OCI-LY7 (cell line): ENCODE results near the gene NAPSA. TPM values are rescaled to one million over a fixed set of nuclear protein-coding genes. Genes with fewer than 3 reads are reported as not detected.

Experiments used
- BruUV-seq: library from RNA; stranded (reverse); fragments of 400-500 nt; replicated peaks from 2 replicates; lab custom pipeline; 2021; lab: Mats Ljungman, UMichigan
- CTCF ChIA-PET: fragments of 300-600 bp; sonication (Branson Sonifier 250); formaldehyde crosslinking; loops from one replicate; lab custom pipeline; 2022; ENCODE audit warnings: antibody characterized with exemption; ENCODE audit not compliant: unreplicated experiment; lab: Charles Lee
- POLR2A ChIA-PET: fragments of 300-600 bp; sonication (Branson Sonifier 250); formaldehyde crosslinking; loops from one replicate; lab custom pipeline; 2022; ENCODE audit warnings: antibody characterized with exemption; lab: Charles Lee
- DNase-seq: peaks from one replicate; pipeline ENCODE4 v3.0.0-alpha.2; 2015; ENCODE audit warnings: low spot score
- H2AFZ ChIP-seq: fragments of 200-600 bp; sonication (generic), shearing (Covaris generic); 2 replicates; pipeline ENCODE4 v1.6.1; 2014; ENCODE audit warnings: mild to moderate bottlenecking, antibody characterized with exemption, low read length, moderate library complexity
- H3K27ac ChIP-seq: fragments of 200-600 bp; sonication (generic); 2 replicates; pipeline ENCODE4 v1.5.1; 2014; ENCODE audit warnings: mixed run types, low read depth, mild to moderate bottlenecking, moderate library complexity, low read length, inconsistent platforms; ENCODE audit not compliant: poor library complexity, severe bottlenecking
- H3K36me3 ChIP-seq: fragments of 200-600 bp; sonication (generic); 2 replicates; pipeline ENCODE4 v1.6.1; 2014; ENCODE audit warnings: mild to moderate bottlenecking, antibody characterized with exemption, low read length, moderate library complexity, mixed read lengths; ENCODE audit not compliant: insufficient read depth
- H3K4me1 ChIP-seq: fragments of 200-600 bp; sonication (generic); 2 replicates; pipeline ENCODE4 v1.5.1; 2014; ENCODE audit warnings: mild to moderate bottlenecking, low read length; ENCODE audit not compliant: insufficient read depth, poor library complexity, severe bottlenecking
- H3K4me2 ChIP-seq: fragments of 200-600 bp; sonication (generic); 2 replicates; pipeline ENCODE4 v1.6.1; 2014; ENCODE audit warnings: mild to moderate bottlenecking, low read length
- H3K4me3 ChIP-seq: fragments of 200-600 bp; sonication (generic); 2 replicates; pipeline ENCODE4 v1.5.1; 2014; ENCODE audit warnings: mild to moderate bottlenecking, low read depth, low read length; ENCODE audit not compliant: poor library complexity, severe bottlenecking
- H3K79me2 ChIP-seq: fragments of 200-600 bp; sonication (generic); 2 replicates; pipeline ENCODE4 v1.6.1; 2016; ENCODE audit warnings: low read depth, mild to moderate bottlenecking, low read length, moderate library complexity, mixed read lengths; ENCODE audit not compliant: insufficient read depth
- H3K9me2 ChIP-seq: fragments of 200-600 bp; sonication (generic); 2 replicates; pipeline ENCODE4 v1.6.1; 2016; ENCODE audit warnings: mild to moderate bottlenecking, low read length, mixed read lengths; ENCODE audit not compliant: insufficient read depth
- H3K9me3 ChIP-seq: fragments of 200-600 bp; sonication (generic); 2 replicates; pipeline ENCODE4 v1.6.1; 2014; ENCODE audit warnings: mild to moderate bottlenecking, mixed run types, low read length, mixed read lengths
- H4K20me1 ChIP-seq: fragments of 200-600 bp; sonication (generic); 2 replicates; pipeline ENCODE4 v1.6.1; 2014; ENCODE audit warnings: mild to moderate bottlenecking, antibody characterized with exemption, low read length, moderate library complexity, mixed read lengths; ENCODE audit not compliant: insufficient read depth
- EZH2phosphoT487 ChIP-seq: fragments of 200-600 bp; sonication (generic); IDR thresholded peaks from 2 replicates; pipeline ENCODE4 v1.6.1; 2018; ENCODE audit warnings: low read depth, borderline replicate concordance, mild to moderate bottlenecking, mixed run types, antibody characterized with exemption, low read length, moderate library complexity, mixed read lengths
- intact Hi-C: fragments of 100-400 bp; cut with micrococcal nuclease; formaldehyde crosslinking; loops from one replicate; pipeline ENCODE4 v1.10.0; 2022; ENCODE audit not compliant: unreplicated experiment
- total RNA-seq, 2 experiments: library from RNA; depleted of rRNA in 1 of 2; stranded (reverse); fragments of >200 nt in 1 of 2; shearing (Covaris generic) in 1 of 2; gene quantifications; 2 replicates each; pipeline ENCODE4 v1.2.3, GENCODE V29; 2014 to 2022
- TF ChIP-seq, protein P1 (sequence below): fragments of 200-600 bp; sonication (generic); conservative IDR thresholded peaks from 2 replicates; pipeline ENCODE4 v1.5.1; 2014; ENCODE audit warnings: mild to moderate bottlenecking, antibody characterized with exemption, low read length, moderate library complexity, mixed read lengths

Gene NAPSA
- total RNA-seq, 2 experiments from 2014 or later: 5.7 to 30.1 TPM

DNA sequence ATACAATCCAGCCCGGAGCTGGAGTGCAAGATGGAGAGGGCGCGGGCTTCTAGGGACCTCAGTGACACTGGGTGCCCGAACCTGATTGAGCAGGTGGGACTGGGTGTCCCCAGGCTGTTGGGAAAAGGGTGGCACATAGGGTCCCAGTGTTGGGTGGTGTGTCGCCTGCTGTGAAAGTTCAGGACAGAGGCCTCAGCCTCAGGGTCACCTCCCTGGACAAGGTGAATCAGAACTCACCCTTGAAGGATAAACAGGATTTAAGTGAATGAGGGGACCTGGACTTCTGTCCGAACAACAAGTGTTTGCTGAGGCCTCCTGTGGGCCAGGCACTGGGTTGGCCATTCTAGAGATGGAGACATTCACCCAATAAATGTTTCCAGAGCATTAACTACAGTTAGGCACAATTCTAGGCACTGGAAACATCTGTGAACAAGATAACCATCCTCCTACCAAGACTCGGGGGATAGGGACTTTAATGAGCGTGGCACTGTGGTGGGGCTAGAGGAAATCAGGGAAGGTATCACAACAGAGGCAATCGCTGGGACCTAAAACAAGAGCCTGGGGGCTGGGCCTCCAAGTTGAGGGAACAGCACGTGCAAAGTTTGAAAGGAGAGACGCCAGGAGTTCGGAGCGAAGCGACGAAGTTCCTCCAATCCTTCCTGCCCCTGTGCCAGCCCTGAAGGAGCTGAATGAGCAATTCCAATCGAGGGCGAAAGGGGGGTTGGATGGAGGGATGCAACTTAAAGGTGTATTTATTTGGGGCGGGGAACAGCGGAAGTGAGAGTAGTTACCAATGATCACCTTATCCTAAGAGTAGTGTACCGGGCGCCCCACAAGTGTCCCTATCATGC lies 17.8 kb upstream of the NAPSA start:
- Histone ChIP-seq H3K36me3 (peaks cover 77% of the 10 kb centered on the region), H3K4me1 (peaks cover 19% of the 10 kb centered on the region), H3K9me2 (no peaks in the 10 kb centered on the region), H3K4me2 (peak overlapping the region; percentile 72), H3K9me3 (no peaks in the 10 kb centered on the region), H3K79me2 (peaks cover 38% of the 10 kb centered on the region), H2AFZ (peak overlapping the region; percentile 37; the same call in 1 of the 2 replicates), H3K4me3 (peak overlapping the region; percentile 85), H3K27ac (peak overlapping the region; percentile 43), H4K20me1 (peaks cover 4% of the 10 kb centered on the region; the same call in 1 of the 2 replicates)
- intact Hi-C loops: no loop called here
- no peak for DNase-seq
- no TSS peak for BruUV-seq
- no peak for TF ChIP-seq EZH2phosphoT487
- TF ChIP-seq, protein P1, sequence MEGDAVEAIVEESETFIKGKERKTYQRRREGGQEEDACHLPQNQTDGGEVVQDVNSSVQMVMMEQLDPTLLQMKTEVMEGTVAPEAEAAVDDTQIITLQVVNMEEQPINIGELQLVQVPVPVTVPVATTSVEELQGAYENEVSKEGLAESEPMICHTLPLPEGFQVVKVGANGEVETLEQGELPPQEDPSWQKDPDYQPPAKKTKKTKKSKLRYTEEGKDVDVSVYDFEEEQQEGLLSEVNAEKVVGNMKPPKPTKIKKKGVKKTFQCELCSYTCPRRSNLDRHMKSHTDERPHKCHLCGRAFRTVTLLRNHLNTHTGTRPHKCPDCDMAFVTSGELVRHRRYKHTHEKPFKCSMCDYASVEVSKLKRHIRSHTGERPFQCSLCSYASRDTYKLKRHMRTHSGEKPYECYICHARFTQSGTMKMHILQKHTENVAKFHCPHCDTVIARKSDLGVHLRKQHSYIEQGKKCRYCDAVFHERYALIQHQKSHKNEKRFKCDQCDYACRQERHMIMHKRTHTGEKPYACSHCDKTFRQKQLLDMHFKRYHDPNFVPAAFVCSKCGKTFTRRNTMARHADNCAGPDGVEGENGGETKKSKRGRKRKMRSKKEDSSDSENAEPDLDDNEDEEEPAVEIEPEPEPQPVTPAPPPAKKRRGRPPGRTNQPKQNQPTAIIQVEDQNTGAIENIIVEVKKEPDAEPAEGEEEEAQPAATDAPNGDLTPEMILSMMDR: no peak
- ChIA-PET CTCF (no interaction called here), POLR2A (no interaction called here)

DNA sequence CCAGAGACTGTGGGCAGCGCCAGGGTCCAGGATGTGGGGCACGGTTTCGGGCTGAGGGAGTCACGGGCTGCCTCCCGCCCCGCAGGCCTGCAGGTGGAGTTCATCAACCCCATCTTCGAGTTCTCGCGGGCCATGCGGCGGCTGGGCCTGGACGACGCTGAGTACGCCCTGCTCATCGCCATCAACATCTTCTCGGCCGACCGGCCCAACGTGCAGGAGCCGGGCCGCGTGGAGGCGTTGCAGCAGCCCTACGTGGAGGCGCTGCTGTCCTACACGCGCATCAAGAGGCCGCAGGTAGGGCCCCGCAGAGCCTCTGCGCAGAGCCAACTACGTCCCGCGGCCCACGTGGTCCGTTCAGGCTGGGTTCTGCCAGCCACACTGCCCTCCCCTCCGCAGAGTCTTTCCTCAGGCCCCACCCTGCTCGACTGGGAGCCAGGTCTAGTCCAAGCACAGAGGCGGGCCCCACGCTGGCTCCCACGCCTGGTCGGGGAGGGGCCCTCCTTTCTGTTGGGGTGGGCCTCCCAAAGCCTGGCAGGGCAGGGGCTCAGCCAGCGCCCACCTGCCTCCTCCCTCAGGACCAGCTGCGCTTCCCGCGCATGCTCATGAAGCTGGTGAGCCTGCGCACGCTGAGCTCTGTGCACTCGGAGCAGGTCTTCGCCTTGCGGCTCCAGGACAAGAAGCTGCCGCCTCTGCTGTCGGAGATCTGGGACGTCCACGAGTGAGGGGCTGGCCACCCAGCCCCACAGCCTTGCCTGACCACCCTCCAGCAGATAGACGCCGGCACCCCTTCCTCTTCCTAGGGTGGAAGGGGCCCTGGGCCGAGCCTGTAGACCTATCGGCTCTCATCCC lies 16.7 kb upstream of the NAPSA start:
- BruUV-seq: no TSS peak
- DNase-seq: no peak
- Histone ChIP-seq H4K20me1 (peaks cover 7% of the 10 kb centered on the region; the same call in 1 of the 2 replicates), H3K4me2 (no peak overlapping the region), H3K36me3 (peaks cover 74% of the 10 kb centered on the region), H3K27ac (no peak overlapping the region), H3K79me2 (peaks cover 33% of the 10 kb centered on the region), H3K9me3 (no peaks in the 10 kb centered on the region), H3K9me2 (no peaks in the 10 kb centered on the region), H2AFZ (no peak overlapping the region), H3K4me1 (peaks cover 26% of the 10 kb centered on the region), H3K4me3 (no peak overlapping the region)
- POLR2A ChIA-PET: no interaction called here
- CTCF ChIA-PET: no interaction called here
- intact Hi-C loops: no loop called here
- TF ChIP-seq, protein P1: no peak
- no peak for TF ChIP-seq EZH2phosphoT487
